ENCODE results near the gene VPS13D. TPM values are rescaled to one million over a fixed set of nuclear protein-coding genes. Genes with fewer than 3 reads are reported as not detected.
A peak's percentile ranks its signal among the peaks of the same experiment; 100 is the strongest.

The VPS13D gene
- total RNA-seq, 6 experiments from 2014 or later: 25.9 to 36.9 (median 30.8) TPM

- 17% methylated on average over 2 of the region's 4 CpGs for WGBS (ENCODE audit: insufficient coverage, low coverage, low lambda C conversion rate, missing lambda C conversion rate)
- H3K4me3 ChIP-seq: no peak overlapping the region
- no peak for TF ChIP-seq CTCF (IDR thresholded peaks at IDR 0.05)
- no peak for TF ChIP-seq POLR2A (IDR thresholded peaks at IDR 0.05)
- ATAC-seq (no peak), DNase-seq (no peak)
- no peaks in the 10 kb centered on the region for H3K9me3 ChIP-seq
- intact Hi-C loops (cut with DNase I): no loop called here
- H3K36me3 ChIP-seq: no peaks in the 10 kb centered on the region
- peak overlapping the region in 2 of 3 donors; percentile 33 to 92 for H3K27ac ChIP-seq
- H3K27me3 ChIP-seq: no peaks in the 10 kb centered on the region
- H3K4me1 ChIP-seq: peaks cover 0 to 68% (median 35%) of the 10 kb centered on the region in 4 donors
Observed at GRCh38 chr1:12182410-12182984, 47.3 kb upstream of the VPS13D start.

- intact Hi-C loops (cut with DNase I): no loop called here
- DNase-seq (no peak), ATAC-seq (no peak)
- no peaks in the 10 kb centered on the region for H3K9me3 ChIP-seq
- peak overlapping the region in 2 of 3 donors; percentile 91 to 93 for H3K27ac ChIP-seq
- no CpG with 5 or more reads among the region's 7 CpGs for WGBS (ENCODE audit: insufficient coverage, low coverage, low lambda C conversion rate, missing lambda C conversion rate)
- H3K36me3 ChIP-seq: no peaks in the 10 kb centered on the region
- peaks cover 0 to 68% (median 35%) of the 10 kb centered on the region in 4 donors for H3K4me1 ChIP-seq
- no peaks in the 10 kb centered on the region for H3K27me3 ChIP-seq
- no peak overlapping the region for H3K4me3 ChIP-seq
- no peak for TF ChIP-seq CTCF (IDR thresholded peaks at IDR 0.05)
- TF ChIP-seq POLR2A (IDR thresholded peaks at IDR 0.05): no peak
Observed at GRCh38 chr1:12183095-12183794, 46.6 kb upstream of the VPS13D start.

- Histone ChIP-seq H3K4me3 (no peak overlapping the region), H3K36me3 (no peaks in the 10 kb centered on the region), H3K27me3 (no peaks in the 10 kb centered on the region), H3K27ac (peak overlapping the region; percentile 83 to 93 (median 91)), H3K9me3 (no peaks in the 10 kb centered on the region), H3K4me1 (peaks cover 0 to 68% (median 37%) of the 10 kb centered on the region in 4 donors)
- peak; percentile 74 to 87 (median 84) for DNase-seq
- TF ChIP-seq CTCF (IDR thresholded peaks at IDR 0.05) (peak; percentile 16 to 23 (median 20)), POLR2A (IDR thresholded peaks at IDR 0.05) (peak; percentile 56)
- 26% methylated on average over 5 of the region's 10 CpGs for WGBS (ENCODE audit: insufficient coverage, low coverage, low lambda C conversion rate, missing lambda C conversion rate)
- intact Hi-C loops (cut with DNase I): no loop called here
- peak; percentile 38 to 54 (median 46) for ATAC-seq
Observed at GRCh38 chr1:12184008-12184681, 45.7 kb upstream of the VPS13D start.

GRCh38 chr1:12185036-12185917 is 44.6 kb upstream of the VPS13D start:
- Histone ChIP-seq H3K36me3 (peaks cover 0 to 3% (median 0%) of the 10 kb centered on the region in 4 donors), H3K27me3 (no peaks in the 10 kb centered on the region), H3K4me1 (peaks cover 0 to 61% (median 35%) of the 10 kb centered on the region in 4 donors), H3K9me3 (no peaks in the 10 kb centered on the region), H3K4me3 (peak overlapping the region in 1 of 3 donors; percentile 7), H3K27ac (peak overlapping the region; percentile 83 to 93 (median 91))
- no peak for TF ChIP-seq POLR2A (IDR thresholded peaks at IDR 0.05)
- no peak for TF ChIP-seq CTCF (IDR thresholded peaks at IDR 0.05)
- peak; percentile 23 to 29 (median 25) for ATAC-seq
- WGBS (ENCODE audit: insufficient coverage, low coverage, low lambda C conversion rate, missing lambda C conversion rate): 36% methylated on average over 9 of the region's 19 CpGs
- intact Hi-C loops (cut with DNase I): no loop called here
- DNase-seq: no peak

All from right lobe of liver (tissue), 6 donors.